KMS-11 (cell line): Measurements from ENCODE around the gene PTER.

Experiments
- H2AFZ ChIP-seq: fragments of 200-600 bp; sonication (generic); 2 replicates; pipeline ENCODE4 v1.6.1; 2016; ENCODE audit warnings: antibody characterized with exemption, mixed run types, low read depth
- H3K27ac ChIP-seq: fragments of 200-600 bp; sonication (generic); 2 replicates; pipeline ENCODE4 v1.6.1; 2016; ENCODE audit warnings: mild to moderate bottlenecking, mixed run types
- H3K27me3 ChIP-seq: fragments of 200-600 bp; sonication (generic); 2 replicates; pipeline ENCODE4 v1.6.1; 2017; ENCODE audit warnings: mild to moderate bottlenecking, low read depth, mixed run types, moderate library complexity; ENCODE audit not compliant: insufficient read depth
- H3K36me3 ChIP-seq: fragments of 200-600 bp; sonication (generic); 2 replicates; pipeline ENCODE4 v1.6.1; 2017; ENCODE audit warnings: mild to moderate bottlenecking, mixed run types; ENCODE audit not compliant: insufficient read depth
- H3K4me1 ChIP-seq: fragments of 200-600 bp; sonication (generic); 2 replicates; pipeline ENCODE4 v1.6.1; 2016; ENCODE audit warnings: mild to moderate bottlenecking, low read depth, mixed run types; ENCODE audit not compliant: poor library complexity, severe bottlenecking
- H3K4me2 ChIP-seq: fragments of 200-600 bp; sonication (generic); 2 replicates; pipeline ENCODE4 v1.7.0; 2016; ENCODE audit warnings: mild to moderate bottlenecking, mixed run types
- H3K4me3 ChIP-seq: fragments of 200-600 bp; sonication (generic); IDR thresholded peaks from 2 replicates; pipeline ENCODE4 v1.6.1; 2017; ENCODE audit warnings: low read depth, low read length, mixed read lengths; ENCODE audit not compliant: insufficient read depth
- H3K79me2 ChIP-seq: fragments of 200-600 bp; sonication (generic); 2 replicates; pipeline ENCODE4 v1.6.1; 2016; ENCODE audit warnings: low read depth, mixed run types; ENCODE audit not compliant: insufficient read depth
- H3K9ac ChIP-seq: fragments of 200-600 bp; sonication (generic); 2 replicates; pipeline ENCODE4 v1.6.1; 2016; ENCODE audit warnings: mild to moderate bottlenecking, mixed run types
- H4K20me1 ChIP-seq: fragments of 200-600 bp; sonication (generic); 2 replicates; pipeline ENCODE4 v1.6.1; 2016; ENCODE audit warnings: mild to moderate bottlenecking, mixed run types; ENCODE audit not compliant: insufficient read depth
- TF ChIP-seq, protein P1 (sequence below): fragments of 200-600 bp; sonication (generic); conservative IDR thresholded peaks from 2 replicates; pipeline ENCODE4 v1.6.1; 2017; ENCODE audit warnings: low read depth, mild to moderate bottlenecking, antibody characterized with exemption, low read length, moderate library complexity, mixed read lengths

Gene PTER

DNA sequence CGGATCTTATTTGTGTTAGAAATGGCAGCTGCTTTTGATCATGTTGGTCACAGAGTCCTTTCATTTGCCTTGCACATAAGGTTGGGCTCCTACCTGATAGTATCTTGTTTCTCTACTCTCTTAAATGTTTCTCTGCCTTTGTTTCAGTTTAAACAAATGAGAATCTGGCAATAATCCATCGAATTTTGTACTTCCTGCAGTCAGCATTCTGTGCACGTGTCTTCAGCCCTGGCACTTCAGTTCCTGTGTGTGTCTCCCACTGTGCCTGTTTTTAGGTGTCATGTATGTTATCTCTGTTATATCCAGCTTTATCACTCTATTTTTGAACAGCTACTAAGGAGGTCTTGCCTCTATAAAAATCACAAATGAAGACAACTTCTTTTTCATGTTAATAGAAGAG is 28.4 kb upstream of the PTER start:
- Histone ChIP-seq H3K4me3 (no peak overlapping the region), H3K27ac (no peak overlapping the region), H3K9ac (no peak overlapping the region), H3K79me2 (no peaks in the 10 kb centered on the region), H3K4me1 (peaks cover 7% of the 10 kb centered on the region), H3K36me3 (no peaks in the 10 kb centered on the region), H3K27me3 (no peaks in the 10 kb centered on the region), H3K4me2 (no peak overlapping the region), H2AFZ (no peak overlapping the region), H4K20me1 (no peaks in the 10 kb centered on the region)
- TF ChIP-seq, protein P1, sequence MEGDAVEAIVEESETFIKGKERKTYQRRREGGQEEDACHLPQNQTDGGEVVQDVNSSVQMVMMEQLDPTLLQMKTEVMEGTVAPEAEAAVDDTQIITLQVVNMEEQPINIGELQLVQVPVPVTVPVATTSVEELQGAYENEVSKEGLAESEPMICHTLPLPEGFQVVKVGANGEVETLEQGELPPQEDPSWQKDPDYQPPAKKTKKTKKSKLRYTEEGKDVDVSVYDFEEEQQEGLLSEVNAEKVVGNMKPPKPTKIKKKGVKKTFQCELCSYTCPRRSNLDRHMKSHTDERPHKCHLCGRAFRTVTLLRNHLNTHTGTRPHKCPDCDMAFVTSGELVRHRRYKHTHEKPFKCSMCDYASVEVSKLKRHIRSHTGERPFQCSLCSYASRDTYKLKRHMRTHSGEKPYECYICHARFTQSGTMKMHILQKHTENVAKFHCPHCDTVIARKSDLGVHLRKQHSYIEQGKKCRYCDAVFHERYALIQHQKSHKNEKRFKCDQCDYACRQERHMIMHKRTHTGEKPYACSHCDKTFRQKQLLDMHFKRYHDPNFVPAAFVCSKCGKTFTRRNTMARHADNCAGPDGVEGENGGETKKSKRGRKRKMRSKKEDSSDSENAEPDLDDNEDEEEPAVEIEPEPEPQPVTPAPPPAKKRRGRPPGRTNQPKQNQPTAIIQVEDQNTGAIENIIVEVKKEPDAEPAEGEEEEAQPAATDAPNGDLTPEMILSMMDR = no peak

DNA sequence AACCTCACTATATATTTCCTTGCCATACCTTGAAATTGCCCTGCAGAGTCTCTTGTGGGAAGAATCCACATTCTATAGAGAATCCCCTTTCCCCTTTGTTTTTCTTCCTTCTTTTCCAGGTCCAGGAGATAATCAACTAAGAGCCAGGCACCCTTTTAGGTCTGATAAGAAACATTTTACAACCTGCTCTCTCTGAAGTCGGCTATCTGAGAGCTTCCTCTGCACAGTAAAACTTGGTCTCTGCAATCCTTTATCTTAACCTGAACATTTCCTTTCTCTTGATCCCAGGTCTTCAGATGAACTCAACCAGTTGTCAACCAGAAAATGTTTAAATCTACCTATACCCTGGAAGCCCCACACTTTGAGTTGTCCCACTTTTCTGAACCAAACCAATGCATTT is 19.5 kb upstream of the PTER start:
- Histone ChIP-seq H3K4me2 (no peak overlapping the region), H3K4me3 (no peak overlapping the region), H3K79me2 (no peaks in the 10 kb centered on the region), H3K27me3 (no peaks in the 10 kb centered on the region), H3K36me3 (no peaks in the 10 kb centered on the region), H4K20me1 (no peaks in the 10 kb centered on the region), H2AFZ (no peak overlapping the region), H3K4me1 (no peaks in the 10 kb centered on the region), H3K27ac (no peak overlapping the region), H3K9ac (no peak overlapping the region)
- TF ChIP-seq, protein P1 = no peak

GRCh38 chr10:16423599-16423998 is 13.2 kb upstream of the PTER start:
- Histone ChIP-seq H3K36me3 (no peaks in the 10 kb centered on the region), H3K27me3 (no peaks in the 10 kb centered on the region), H3K9ac (no peak overlapping the region), H3K4me3 (no peak overlapping the region), H3K4me1 (no peaks in the 10 kb centered on the region), H4K20me1 (no peaks in the 10 kb centered on the region), H2AFZ (no peak overlapping the region), H3K4me2 (no peak overlapping the region), H3K79me2 (no peaks in the 10 kb centered on the region), H3K27ac (no peak overlapping the region)
- TF ChIP-seq, protein P1 = no peak

- H4K20me1 ChIP-seq = no peaks in the 10 kb centered on the region
- H3K27ac ChIP-seq = no peak overlapping the region
- no peaks in the 10 kb centered on the region for H3K4me1 ChIP-seq
- no peaks in the 10 kb centered on the region for H3K36me3 ChIP-seq
- no peak overlapping the region for H2AFZ ChIP-seq
- H3K4me3 ChIP-seq = no peak overlapping the region
- H3K9ac ChIP-seq = no peak overlapping the region
- no peaks in the 10 kb centered on the region for H3K79me2 ChIP-seq
- TF ChIP-seq, protein P1 = no peak
- H3K4me2 ChIP-seq = no peak overlapping the region
- H3K27me3 ChIP-seq = no peaks in the 10 kb centered on the region
Measured at GRCh38 chr10:16425449-16425848, 11.4 kb upstream of the PTER start.
